Measurements from ENCODE around the gene PPP1R37. TPM values are rescaled to one million over a fixed set of nuclear protein-coding genes. Genes with fewer than 3 reads are reported as not detected.

PPP1R37 gene, protein sequence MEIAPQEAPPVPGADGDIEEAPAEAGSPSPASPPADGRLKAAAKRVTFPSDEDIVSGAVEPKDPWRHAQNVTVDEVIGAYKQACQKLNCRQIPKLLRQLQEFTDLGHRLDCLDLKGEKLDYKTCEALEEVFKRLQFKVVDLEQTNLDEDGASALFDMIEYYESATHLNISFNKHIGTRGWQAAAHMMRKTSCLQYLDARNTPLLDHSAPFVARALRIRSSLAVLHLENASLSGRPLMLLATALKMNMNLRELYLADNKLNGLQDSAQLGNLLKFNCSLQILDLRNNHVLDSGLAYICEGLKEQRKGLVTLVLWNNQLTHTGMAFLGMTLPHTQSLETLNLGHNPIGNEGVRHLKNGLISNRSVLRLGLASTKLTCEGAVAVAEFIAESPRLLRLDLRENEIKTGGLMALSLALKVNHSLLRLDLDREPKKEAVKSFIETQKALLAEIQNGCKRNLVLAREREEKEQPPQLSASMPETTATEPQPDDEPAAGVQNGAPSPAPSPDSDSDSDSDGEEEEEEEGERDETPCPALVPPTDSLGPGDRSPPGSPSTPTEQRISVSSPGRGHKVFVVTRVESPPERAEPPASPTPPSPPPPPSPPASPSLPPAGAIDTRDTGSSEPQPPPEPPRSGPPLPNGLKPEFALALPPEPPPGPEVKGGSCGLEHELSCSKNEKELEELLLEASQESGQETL
- total RNA-seq (2022; extraction: Qiagen RNA extraction): 21.1 to 33.7 TPM (median 30.5 TPM) in 5 replicates

DNA sequence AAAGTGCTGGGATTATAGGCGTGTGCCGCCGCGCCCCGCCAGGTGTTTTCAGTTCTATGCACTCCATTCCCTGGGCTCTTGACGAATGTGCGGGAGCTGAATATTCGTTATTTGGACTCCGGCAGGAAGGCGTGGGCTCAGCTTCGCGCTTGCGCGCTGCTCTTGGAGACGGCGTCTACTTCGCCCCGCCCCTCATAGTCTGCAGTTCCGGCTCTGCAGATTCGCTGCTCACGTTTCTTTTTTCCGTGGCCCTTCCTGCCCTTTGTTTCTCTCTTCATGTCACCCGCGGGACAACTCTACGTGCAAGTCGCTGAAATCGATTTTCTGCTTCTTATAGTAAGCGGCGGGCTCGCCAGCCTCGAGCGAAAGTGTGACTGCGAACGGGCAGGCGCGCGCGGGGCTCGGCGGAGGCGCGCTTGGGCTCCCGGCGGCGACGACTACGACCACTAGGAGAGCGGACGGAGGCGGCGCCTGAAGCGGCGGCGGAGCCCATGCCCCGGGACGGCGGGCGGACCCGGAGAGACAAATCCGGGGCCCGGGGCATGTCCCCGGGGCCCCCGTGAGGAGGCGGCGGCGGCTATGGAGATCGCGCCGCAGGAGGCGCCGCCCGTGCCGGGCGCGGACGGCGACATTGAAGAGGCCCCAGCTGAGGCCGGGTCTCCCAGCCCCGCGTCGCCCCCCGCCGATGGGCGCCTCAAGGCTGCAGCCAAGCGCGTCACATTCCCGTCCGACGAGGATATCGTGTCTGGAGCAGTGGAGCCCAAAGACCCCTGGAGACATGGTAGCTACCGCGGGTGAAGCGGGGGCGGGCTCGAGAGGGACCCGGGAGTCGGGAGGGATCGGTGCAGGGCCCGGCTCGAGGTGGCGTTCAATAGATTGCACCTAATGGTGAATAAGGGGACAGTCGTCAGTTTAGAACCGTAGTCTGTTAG is at the start of gene PPP1R37:
Gene PPP1R37, plus strand, starts transcription at position 433 of the 932 bp plus-strand sequence. Its CDS starts 147 bp downstream, at position 580.

DNA sequence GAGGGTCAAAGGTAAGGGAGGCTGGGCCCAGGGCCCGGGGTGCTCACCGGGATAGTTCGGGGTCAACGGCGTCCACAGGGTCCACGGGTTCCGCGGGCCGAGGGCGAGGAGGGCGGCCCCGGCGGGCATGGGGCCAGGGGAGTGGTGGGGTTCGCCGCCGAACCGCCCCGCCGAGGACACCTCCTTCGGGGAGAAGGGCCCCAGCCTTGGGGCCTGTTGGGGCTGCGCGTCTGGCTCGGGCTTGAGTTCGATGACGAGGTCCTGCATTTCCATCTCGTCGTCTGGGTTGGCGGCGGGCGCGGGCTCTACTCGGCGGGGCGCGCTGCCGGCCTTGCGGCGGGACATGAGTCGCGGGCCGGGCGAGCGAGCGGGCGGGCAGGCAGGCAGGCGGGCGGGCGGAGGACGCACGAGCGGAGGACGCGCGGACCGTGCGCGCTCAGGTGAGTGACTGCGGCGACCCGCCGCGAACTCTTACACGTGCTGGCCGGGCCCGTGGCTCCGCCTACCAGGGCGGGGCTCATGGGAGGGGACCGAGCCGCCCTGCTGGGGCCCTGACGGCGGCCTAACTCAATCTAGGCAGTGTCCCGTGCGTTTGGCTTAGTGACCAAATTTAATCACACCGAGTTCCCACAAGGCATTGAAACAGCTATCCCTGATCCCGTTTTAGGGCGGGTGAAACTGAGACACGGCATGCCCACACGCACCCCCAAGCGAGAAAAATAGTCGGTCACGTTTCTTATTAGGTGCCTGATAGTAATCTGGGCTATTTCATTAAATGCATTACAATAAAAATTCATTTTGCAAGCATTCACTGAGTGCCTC is 16.7 kb upstream of the PPP1R37 start, which contains the start of gene ZNF296:
Gene ZNF296, minus strand, starts transcription at position 450 of the 822 bp plus-strand sequence. Its CDS starts 105 bp downstream, at position 345.

DNA sequence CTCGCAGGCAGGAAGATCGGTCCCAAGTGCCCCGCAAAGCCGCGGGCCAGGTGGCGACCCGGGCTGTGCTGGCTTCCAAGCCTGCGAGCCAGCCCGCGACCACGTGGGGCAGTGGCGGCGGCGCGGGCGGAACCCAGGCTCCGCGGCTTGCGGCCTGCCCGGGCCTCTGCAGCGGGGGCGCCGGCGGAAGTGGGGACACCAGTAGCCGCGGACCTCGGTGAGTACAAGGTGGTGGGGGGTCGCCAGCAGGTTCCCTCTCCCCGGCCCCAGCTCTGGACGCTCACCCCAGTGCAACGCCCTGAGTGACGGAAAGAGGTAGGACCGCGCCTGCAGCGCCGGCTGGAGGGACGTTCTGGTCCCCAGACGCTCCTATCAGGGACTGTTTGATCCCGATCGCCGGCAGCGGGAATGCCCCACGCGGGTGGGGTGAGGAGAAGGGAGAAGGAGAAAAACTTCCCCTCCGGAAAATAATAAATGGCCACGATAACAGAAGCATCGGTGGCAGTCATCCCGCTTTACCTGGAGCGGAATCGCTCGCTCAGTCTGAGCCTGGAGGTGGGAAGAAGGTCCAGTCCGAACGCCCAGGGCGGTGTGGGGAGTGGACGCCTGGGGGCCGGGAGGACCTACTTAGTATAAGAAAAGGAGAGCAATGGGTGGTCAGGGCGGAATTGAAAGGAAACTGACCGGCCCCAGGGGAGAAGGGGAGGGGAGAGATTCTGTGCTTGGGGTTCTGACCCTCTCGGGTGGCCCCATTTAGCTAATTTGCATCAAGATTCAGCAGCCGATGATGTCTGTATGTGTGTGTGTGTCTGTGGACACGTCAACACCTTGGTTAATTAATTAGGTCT is 13.7 kb upstream of the PPP1R37 start, which contains the start of gene GEMIN7:
Gene GEMIN7, plus strand, starts transcription at position 198 of the 848 bp plus-strand sequence. CDS start 10,855 bp downstream, outside the sequence.

GRCh38 chr19:45160870-45161737 is 68.1 kb downstream of the PPP1R37 start, which contains the start of gene NKPD1:
Gene NKPD1, minus strand, starts transcription at chr19:45160982. Its CDS starts 832 bp downstream, at chr19:45160150.

DNA sequence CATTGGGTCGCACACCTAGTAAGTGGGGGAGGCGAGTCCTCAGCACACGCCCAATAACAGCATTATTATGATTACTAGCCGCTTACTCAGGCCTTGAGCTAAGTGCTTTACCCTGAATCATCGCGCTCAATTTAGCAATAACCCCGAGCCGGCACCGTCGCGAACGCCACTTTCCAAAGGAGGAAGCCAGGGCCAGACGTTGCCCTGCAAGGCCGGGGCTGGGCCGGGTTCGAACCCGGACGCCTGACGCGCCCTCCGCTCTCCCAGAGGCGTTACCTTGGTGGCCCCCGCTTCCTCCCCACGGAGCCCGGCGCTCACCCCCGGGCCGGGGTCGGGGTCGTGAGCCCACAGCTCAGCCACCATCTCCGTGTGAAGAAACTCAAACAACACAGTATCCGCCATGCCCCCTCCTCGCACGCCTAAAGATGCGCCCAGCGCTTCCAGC is 84.9 kb downstream of the PPP1R37 start, which contains the start of gene TRAPPC6A:
Gene TRAPPC6A, minus strand, starts transcription at position 421 of the 445 bp plus-strand sequence. Its CDS starts 19 bp downstream, at position 402.

DNA sequence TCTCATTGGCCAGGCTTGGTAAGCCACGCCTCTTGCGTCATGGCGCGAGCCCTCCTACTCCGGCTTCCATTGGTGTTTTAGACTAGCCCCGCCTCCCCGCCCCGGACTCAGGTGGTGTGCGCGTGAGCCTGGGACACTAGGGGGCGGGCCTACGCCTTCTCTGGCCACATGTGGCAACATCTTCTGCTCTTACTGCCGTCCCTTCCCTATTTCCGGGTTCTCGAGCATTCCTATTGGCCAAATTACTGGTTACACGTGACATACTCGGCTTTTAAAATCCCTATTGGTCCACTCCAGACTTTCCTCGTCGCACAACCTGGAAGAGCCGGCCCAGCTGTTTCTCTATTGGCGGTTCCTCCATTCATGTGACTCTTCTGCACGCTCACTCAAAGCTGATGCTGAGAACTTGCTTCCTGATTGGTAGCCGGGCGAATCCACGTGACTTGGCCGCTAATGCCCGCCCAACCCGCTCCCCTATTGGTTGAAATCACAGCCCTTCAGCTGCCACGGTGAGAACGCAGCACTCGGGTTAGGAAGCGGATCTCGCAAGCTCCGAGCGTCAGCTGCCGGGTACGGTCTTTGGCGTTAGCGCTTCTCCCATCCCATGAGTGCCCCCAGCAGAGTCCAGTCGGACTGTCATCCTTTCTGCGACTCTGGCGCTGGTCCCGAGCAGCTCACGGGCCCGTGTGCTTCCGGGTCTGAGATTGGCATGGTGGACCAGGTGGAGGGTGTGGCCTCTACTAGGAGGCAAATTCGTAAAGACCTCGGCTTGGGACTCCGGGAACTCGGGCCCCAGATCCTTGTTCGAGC is 85.5 kb downstream of the PPP1R37 start, which contains the start of gene BLOC1S3:
Gene BLOC1S3, plus strand, starts transcription at position 523 of the 810 bp plus-strand sequence. CDS start 513 bp downstream, outside the sequence.

Other genes starting within 250 kb of the PPP1R37 start
- 71.9 to 89.5 TPM (median 86.2 TPM) in 5 replicates for gene NECTIN2, start 246.9 kb upstream of the PPP1R37 start, total RNA-seq (2022; extraction: Qiagen RNA extraction)
- 183 to 257 TPM (median 247 TPM) in 5 replicates for gene TOMM40, start 201.9 kb upstream of the PPP1R37 start, total RNA-seq (2022; extraction: Qiagen RNA extraction)
- gene APOE, start 187.4 kb upstream of the PPP1R37 start, total RNA-seq (2022; extraction: Qiagen RNA extraction): 11.9 to 23.5 TPM (median 16.2 TPM) in 5 replicates
- 119 to 132 TPM (median 122 TPM) in 5 replicates for gene APOC1, start 178.6 kb upstream of the PPP1R37 start, total RNA-seq (2022; extraction: Qiagen RNA extraction)
- gene APOC4, start 150.9 kb upstream of the PPP1R37 start, total RNA-seq (2022; extraction: Qiagen RNA extraction): not detected in 5 replicates
- not detected in 5 replicates for gene APOC2, start 147.1 kb upstream of the PPP1R37 start, total RNA-seq (2022; extraction: Qiagen RNA extraction)
- 141 to 188 TPM (median 176 TPM) in 5 replicates for gene CLPTM1, start 137.8 kb upstream of the PPP1R37 start, total RNA-seq (2022; extraction: Qiagen RNA extraction)
- gene RELB, start 91.7 kb upstream of the PPP1R37 start, total RNA-seq (2022; extraction: Qiagen RNA extraction): 28.1 to 57.8 TPM (median 50.6 TPM) in 5 replicates
- gene CLASRP, start 54.1 kb upstream of the PPP1R37 start, total RNA-seq (2022; extraction: Qiagen RNA extraction): 49.4 to 78.5 TPM (median 72.9 TPM) in 5 replicates
- 5.3 to 12.0 TPM (median 10.1 TPM) in 5 replicates for gene ZNF296, start 16.7 kb upstream of the PPP1R37 start, total RNA-seq (2022; extraction: Qiagen RNA extraction)
- gene GEMIN7, start 13.9 kb upstream of the PPP1R37 start, total RNA-seq (2022; extraction: Qiagen RNA extraction): 85.7 to 94.2 TPM (median 89.0 TPM) in 5 replicates
- gene NKPD1, start 67.8 kb downstream of the PPP1R37 start, total RNA-seq (2022; extraction: Qiagen RNA extraction): 0.09 to 0.21 TPM (median 0.10 TPM) in 5 replicates
- 39.2 to 45.1 TPM (median 43.3 TPM) in 5 replicates for gene TRAPPC6A, start 85.1 kb downstream of the PPP1R37 start, total RNA-seq (2022; extraction: Qiagen RNA extraction)
- gene BLOC1S3, start 85.6 kb downstream of the PPP1R37 start, total RNA-seq (2022; extraction: Qiagen RNA extraction): 10.7 to 15.5 TPM (median 14.7 TPM) in 5 replicates
- 0.58 to 1.8 TPM (median 1.3 TPM) in 5 replicates for gene EXOC3L2, start 152.2 kb downstream of the PPP1R37 start, total RNA-seq (2022; extraction: Qiagen RNA extraction)
- gene MARK4, start 158.1 kb downstream of the PPP1R37 start, total RNA-seq (2022; extraction: Qiagen RNA extraction): 5.7 to 7.3 TPM (median 6.4 TPM) in 5 replicates
- not detected in 5 replicates for gene CKM, start 229.7 kb downstream of the PPP1R37 start, total RNA-seq (2022; extraction: Qiagen RNA extraction)
- 0.62 to 1.1 TPM (median 0.85 TPM) in 5 replicates for gene KLC3, start 247.6 kb downstream of the PPP1R37 start, total RNA-seq (2022; extraction: Qiagen RNA extraction)

Data from A549 treated with CORT108297 at 1 μM for 4 hours (cell line).